Sigmoid colon (tissue), 4 donors: ENCODE data around the gene REG3G.

Experiments used
- CTCF ChIP-seq, 4 experiments: fragments of 450-650 bp in 3 of 4; fragments of 200-600 bp in 1 of 4; IDR thresholded peaks; one replicate each; pipeline ENCODE4 v1.5.1; 2016 to 2019; ENCODE audit warnings: antibody characterized with exemption in 4 of 4, mild to moderate bottlenecking in 3 of 4, moderate library complexity in 2 of 4
- EP300 ChIP-seq, 4 donors: sonication (generic); formaldehyde crosslinking; IDR thresholded peaks; one replicate each; pipeline ENCODE4 v1.6.1; 2017; ENCODE audit warnings: antibody characterized with exemption in 4 of 4
- POLR2A ChIP-seq, 2 donors: fragments of 450-650 bp; IDR thresholded peaks; one replicate each; pipeline ENCODE4 v1.6.1; 2016; ENCODE audit warnings: antibody characterized with exemption in 2 of 2, mild to moderate bottlenecking in 2 of 2, moderate library complexity in 2 of 2
- POLR2AphosphoS5 ChIP-seq, 4 donors: sonication (generic); formaldehyde crosslinking; IDR thresholded peaks; one replicate each; pipeline ENCODE4 v1.6.1; 2017; ENCODE audit warnings: antibody characterized with exemption in 4 of 4

GRCh38 chr2:79026061-79026460 is 559 bp downstream of the REG3G start:
- TF ChIP-seq POLR2A (IDR thresholded peaks at IDR 0.05), result no peak
- no peak for TF ChIP-seq CTCF (IDR thresholded peaks at IDR 0.05)
- no peak for TF ChIP-seq POLR2AphosphoS5 (IDR thresholded peaks at IDR 0.05)
- no peak for TF ChIP-seq EP300 (IDR thresholded peaks at IDR 0.05)
